H1 (cell line): ENCODE data around the gene TNS1. TPM values are rescaled to one million over a fixed set of nuclear protein-coding genes. Genes with fewer than 3 reads are reported as not detected.

ENCODE experiments used
- CBX5 ChIP-seq: fragments of 300-800, 300-1000 bp; sonication (generic); IDR thresholded peaks from 2 replicates; pipeline ENCODE4 v1.7.1; 2016; ENCODE audit warnings: antibody characterized with exemption, low read length, low read depth
- CTBP2 ChIP-seq: IDR thresholded peaks from 2 replicates; pipeline ENCODE4 v1.7.0; 2011; ENCODE audit warnings: borderline replicate concordance, mild to moderate bottlenecking, moderate library complexity, mixed read lengths, low read length; ENCODE audit not compliant: insufficient read depth, insufficient read length
- EZH2 ChIP-seq: fragments of 200-600 bp; sonication (generic); IDR thresholded peaks from 2 replicates; pipeline ENCODE4 v1.7.1; 2012; ENCODE audit warnings: low read depth, mild to moderate bottlenecking, moderate library complexity, low read length, inconsistent platforms; ENCODE audit not compliant: severe bottlenecking
- HDAC2 ChIP-seq, 2 experiments: fragments of 300-600 bp in 1 of 2; sonication (generic) in 1 of 2; IDR thresholded peaks; 2 replicates each; pipeline ENCODE4 v1.6.1; 2011 to 2012; ENCODE audit warnings: low read depth in 2 of 2, low read length in 2 of 2, mild to moderate bottlenecking in 2 of 2, moderate library complexity in 2 of 2, borderline replicate concordance in 1 of 2, inconsistent platforms in 1 of 2
- JUND ChIP-seq: IDR thresholded peaks from 2 replicates; pipeline ENCODE4 v1.6.1; 2011; ENCODE audit warnings: mild to moderate bottlenecking, improper control_type of control experiment, low read length
- KDM1A ChIP-seq: fragments of 200-600, 300-600 bp; sonication (generic); IDR thresholded peaks from 2 replicates; pipeline ENCODE4 v1.7.1; 2016; ENCODE audit warnings: mild to moderate bottlenecking, low read length, borderline replicate concordance
- NANOG ChIP-seq: IDR thresholded peaks from 2 replicates; pipeline ENCODE4 v1.6.1; 2011; ENCODE audit warnings: low read length, low read depth, mild to moderate bottlenecking, inconsistent platforms; ENCODE audit not compliant: insufficient read depth, poor library complexity, severe bottlenecking
- POU5F1 ChIP-seq: IDR thresholded peaks from 2 replicates; pipeline ENCODE4 v1.6.1; 2011; ENCODE audit warnings: low read depth, mild to moderate bottlenecking, low read length, moderate library complexity
- RBBP5 ChIP-seq: IDR thresholded peaks from 2 replicates; pipeline ENCODE4 v1.7.1; 2012; ENCODE audit warnings: low read depth, mild to moderate bottlenecking, inconsistent platforms, low read length, moderate library complexity, borderline replicate concordance
- SAP30 ChIP-seq: fragments of 300-600 bp; sonication (generic); IDR thresholded peaks from 2 replicates; pipeline ENCODE4 v1.7.1; 2012; ENCODE audit warnings: low read length, moderate library complexity, mild to moderate bottlenecking, inconsistent platforms; ENCODE audit not compliant: insufficient read depth, insufficient replicate concordance
- SIN3A ChIP-seq, 2 experiments: IDR thresholded peaks in 1 of 2; conservative IDR thresholded peaks in 1 of 2; 2 replicates each; pipeline ENCODE4 v1.6.1; 2011 to 2012; ENCODE audit warnings: low read length in 2 of 2, improper control_type of control experiment in 1 of 2, low read depth in 1 of 2, mild to moderate bottlenecking in 1 of 2
- SIRT6 ChIP-seq: IDR thresholded peaks from one replicate; pipeline ENCODE4 v1.7.1; 2012; ENCODE audit warnings: low read length, inconsistent platforms
- SRF ChIP-seq: IDR thresholded peaks from 2 replicates; pipeline ENCODE4 v1.6.1; 2011; ENCODE audit warnings: mild to moderate bottlenecking, low read depth, low read length, moderate library complexity
- YY1 ChIP-seq: IDR thresholded peaks from 2 replicates; pipeline ENCODE4 v1.6.1; 2011; ENCODE audit warnings: low read depth, mild to moderate bottlenecking, low read length
- polyA plus RNA-seq, 7 experiments: library from polyadenylated mRNA; depleted of rRNA in 3 of 7; stranded (reverse) in 5 of 7; unstranded in 2 of 7; fragments of >200 nt in 5 of 7; fragments of 200-250 nt in 2 of 7; gene quantifications; 1 replicate in 5 of 7; 2 replicates in 1 of 7; 4 replicates in 1 of 7; pipeline versions ENCODE4 v1.2.1 to v1.2.3, GENCODE V29; 2011 to 2013; ENCODE audit warnings: missing spikeins in 2 of 7, mixed read lengths in 2 of 7
- total RNA-seq: library from RNA; stranded (reverse); fragmentation: NEBNext Ultra II Directional; extraction: Animal tissue kit (Norgen Biotek cat#: 25700); gene quantifications from 2 replicates; pipeline ENCODE4 v1.2.1, GENCODE V29; 2021
- TF ChIP-seq, protein P1 (sequence below): IDR thresholded peaks from 2 replicates; pipeline ENCODE4 v1.6.1; 2012; ENCODE audit warnings: inconsistent platforms
- TF ChIP-seq, protein P2 (sequence below), 3 experiments: IDR thresholded peaks; 1 replicate in 2 of 3; 2 replicates in 1 of 3; pipeline versions ENCODE4 v1.5.1 to v1.6.1; 2011; ENCODE audit warnings: low read length in 3 of 3, mild to moderate bottlenecking in 3 of 3, inconsistent platforms in 2 of 3, low read depth in 1 of 3, moderate library complexity in 1 of 3; ENCODE audit not compliant: insufficient read depth in 1 of 3; ENCODE audit errors: control extremely low read depth in 1 of 3

Gene TNS1
- total and polyA plus RNA-seq, 2 of the 8 experiments (the other 6 are each of a cell fraction or from before 2014, with no cell fraction given): 1.5 to 5.1 TPM

DNA sequence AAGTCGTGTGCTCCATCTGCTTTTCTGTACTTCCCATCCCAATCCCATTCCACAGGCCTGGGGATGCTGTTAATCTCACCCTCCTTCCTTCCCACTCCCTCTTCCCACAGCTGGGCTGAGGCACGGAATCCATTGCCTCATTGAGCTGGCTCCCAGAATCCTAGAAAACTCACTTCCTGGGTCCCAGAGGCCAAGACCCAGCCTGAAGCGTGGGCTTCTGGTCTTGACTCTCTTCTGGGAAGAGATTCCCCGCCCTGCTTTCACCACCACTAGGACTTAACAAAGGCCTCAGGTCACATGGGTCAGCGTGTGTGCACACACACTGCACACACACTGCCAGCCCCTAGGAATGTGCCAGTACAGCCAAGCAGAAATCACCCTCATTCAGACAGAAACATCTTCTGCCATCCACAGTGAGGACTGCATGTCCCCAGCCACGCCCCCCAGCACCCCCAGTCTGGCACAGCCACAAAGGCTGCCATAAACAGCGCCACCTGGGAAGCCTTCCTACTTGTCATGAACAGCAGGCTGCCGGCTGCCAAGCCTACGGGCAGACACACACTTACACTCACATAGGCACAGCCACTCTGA is 165.8 kb downstream of the TNS1 start (continued):
- TF ChIP-seq SRF (no peak), KDM1A (no peak), POU5F1 (no peak), YY1 (no peak), JUND (no peak), CBX5 (no peak), NANOG (no peak), CTBP2 (no peak), SAP30 (no peak), EZH2 (no peak), SIRT6 (no peak), HDAC2 (IDR thresholded peaks at IDR 0.05; ENCODE audit: borderline replicate concordance in 1 of 2, low read depth in 2 of 2, low read length in 2 of 2) (no peak), RBBP5 (no peak), SIN3A (conservative IDR thresholded peaks at IDR 0.05 in 1 of 2, IDR thresholded peaks at IDR 0.05 in 1 of 2; ENCODE audit: low read depth in 1 of 2, low read length in 2 of 2) (0 out of 4 replicates have a peak, but pooled peaks of 1 of the 2 experiments have one; percentile 31)
- TF ChIP-seq, protein P1, sequence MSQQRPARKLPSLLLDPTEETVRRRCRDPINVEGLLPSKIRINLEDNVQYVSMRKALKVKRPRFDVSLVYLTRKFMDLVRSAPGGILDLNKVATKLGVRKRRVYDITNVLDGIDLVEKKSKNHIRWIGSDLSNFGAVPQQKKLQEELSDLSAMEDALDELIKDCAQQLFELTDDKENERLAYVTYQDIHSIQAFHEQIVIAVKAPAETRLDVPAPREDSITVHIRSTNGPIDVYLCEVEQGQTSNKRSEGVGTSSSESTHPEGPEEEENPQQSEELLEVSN: no peak
- TF ChIP-seq, protein P2, sequence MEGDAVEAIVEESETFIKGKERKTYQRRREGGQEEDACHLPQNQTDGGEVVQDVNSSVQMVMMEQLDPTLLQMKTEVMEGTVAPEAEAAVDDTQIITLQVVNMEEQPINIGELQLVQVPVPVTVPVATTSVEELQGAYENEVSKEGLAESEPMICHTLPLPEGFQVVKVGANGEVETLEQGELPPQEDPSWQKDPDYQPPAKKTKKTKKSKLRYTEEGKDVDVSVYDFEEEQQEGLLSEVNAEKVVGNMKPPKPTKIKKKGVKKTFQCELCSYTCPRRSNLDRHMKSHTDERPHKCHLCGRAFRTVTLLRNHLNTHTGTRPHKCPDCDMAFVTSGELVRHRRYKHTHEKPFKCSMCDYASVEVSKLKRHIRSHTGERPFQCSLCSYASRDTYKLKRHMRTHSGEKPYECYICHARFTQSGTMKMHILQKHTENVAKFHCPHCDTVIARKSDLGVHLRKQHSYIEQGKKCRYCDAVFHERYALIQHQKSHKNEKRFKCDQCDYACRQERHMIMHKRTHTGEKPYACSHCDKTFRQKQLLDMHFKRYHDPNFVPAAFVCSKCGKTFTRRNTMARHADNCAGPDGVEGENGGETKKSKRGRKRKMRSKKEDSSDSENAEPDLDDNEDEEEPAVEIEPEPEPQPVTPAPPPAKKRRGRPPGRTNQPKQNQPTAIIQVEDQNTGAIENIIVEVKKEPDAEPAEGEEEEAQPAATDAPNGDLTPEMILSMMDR (IDR thresholded peaks at IDR 0.05; ENCODE audit: control extremely low read depth in 1 of 3, insufficient read depth in 1 of 3, low read depth in 1 of 3, low read length in 3 of 3): peak; percentile 33 to 52 (median 36)
